Upper lobe of left lung (tissue), 4 donors: ENCODE data around the gene ATP2A2.

Experiments used
- CTCF ChIP-seq, 6 experiments: fragments of 450-650 bp in 4 of 6; fragments of 200-600 bp in 2 of 6; sonication (generic) in 2 of 6; IDR thresholded peaks; one replicate each; pipeline ENCODE4 v1.5.1; 2016 to 2019; ENCODE audit warnings: antibody characterized with exemption in 6 of 6
- EP300 ChIP-seq, 4 donors: sonication (generic); formaldehyde crosslinking; IDR thresholded peaks; one replicate each; pipeline ENCODE4 v1.5.1; 2017; ENCODE audit warnings: antibody characterized with exemption in 4 of 4, control low read depth in 2 of 4
- POLR2A ChIP-seq, 4 donors: fragments of 450-650 bp; IDR thresholded peaks; one replicate each; pipeline ENCODE4 v1.5.1; 2016 to 2017; ENCODE audit warnings: antibody characterized with exemption in 4 of 4, mild to moderate bottlenecking in 2 of 4
- POLR2AphosphoS5 ChIP-seq, 2 donors: sonication (generic); formaldehyde crosslinking; IDR thresholded peaks; one replicate each; pipeline ENCODE4 v1.5.1; 2017; ENCODE audit warnings: antibody characterized with exemption in 2 of 2

GRCh38 chr12:110340706-110341105, 59.7 kb downstream of the ATP2A2 start:
- no peak for TF ChIP-seq POLR2A (IDR thresholded peaks at IDR 0.05)
- TF ChIP-seq CTCF (IDR thresholded peaks at IDR 0.05), result no peak
- TF ChIP-seq POLR2AphosphoS5 (IDR thresholded peaks at IDR 0.05), result no peak
- no peak for TF ChIP-seq EP300 (IDR thresholded peaks at IDR 0.05)
